Adrenal gland (tissue), 5 donors: Measurements from ENCODE around the gene POLR2J2.
"Not testable (repeated sequence)": the region's sequence is repeated elsewhere in the genome, so short reads cannot be mapped to it uniquely, and the experiment has no call there.

Experiments used
- POLR2A ChIP-seq, 2 donors: fragments of 450-650 bp; IDR thresholded peaks; one replicate each; pipeline ENCODE4 v1.6.1; 2017; ENCODE audit warnings: antibody characterized with exemption in 2 of 2, mild to moderate bottlenecking in 2 of 2, moderate library complexity in 1 of 2
- TF ChIP-seq, protein P1 (sequence below), 6 experiments: fragments of 450-650 bp in 4 of 6; fragments of 200-600 bp in 2 of 6; sonication (generic) in 1 of 6; IDR thresholded peaks; 1 replicate in 5 of 6; 2 replicates in 1 of 6; pipeline versions ENCODE4 v1.5.1 to v1.8.0; 2016 to 2021; ENCODE audit warnings: antibody characterized with exemption in 6 of 6, mild to moderate bottlenecking in 2 of 6, moderate library complexity in 1 of 6
- donor health status: DM: no; HTN: no; CAD: no.

DNA sequence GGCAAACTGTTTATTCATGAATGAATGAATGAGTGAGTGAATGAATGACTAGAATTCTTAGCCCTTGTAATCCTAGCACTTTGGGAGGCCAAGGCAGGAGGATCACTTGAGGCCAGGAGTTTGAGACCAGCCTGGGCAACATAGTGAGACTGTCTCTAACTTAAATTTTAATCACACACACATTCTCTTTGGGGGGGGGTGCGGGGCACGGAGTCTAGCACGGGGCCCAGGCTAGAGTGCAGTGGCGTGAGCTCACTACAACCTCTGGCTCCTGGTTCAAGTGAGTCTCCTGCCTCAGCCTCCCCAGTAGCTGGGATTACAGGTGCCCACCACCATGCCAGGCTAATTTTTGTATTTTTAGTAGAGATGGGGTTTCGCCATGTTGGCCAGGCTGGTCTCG lies 19.1 kb upstream of the POLR2J2 start:
- TF ChIP-seq POLR2A (IDR thresholded peaks at IDR 0.05): not testable (repeated sequence)
- TF ChIP-seq, protein P1, sequence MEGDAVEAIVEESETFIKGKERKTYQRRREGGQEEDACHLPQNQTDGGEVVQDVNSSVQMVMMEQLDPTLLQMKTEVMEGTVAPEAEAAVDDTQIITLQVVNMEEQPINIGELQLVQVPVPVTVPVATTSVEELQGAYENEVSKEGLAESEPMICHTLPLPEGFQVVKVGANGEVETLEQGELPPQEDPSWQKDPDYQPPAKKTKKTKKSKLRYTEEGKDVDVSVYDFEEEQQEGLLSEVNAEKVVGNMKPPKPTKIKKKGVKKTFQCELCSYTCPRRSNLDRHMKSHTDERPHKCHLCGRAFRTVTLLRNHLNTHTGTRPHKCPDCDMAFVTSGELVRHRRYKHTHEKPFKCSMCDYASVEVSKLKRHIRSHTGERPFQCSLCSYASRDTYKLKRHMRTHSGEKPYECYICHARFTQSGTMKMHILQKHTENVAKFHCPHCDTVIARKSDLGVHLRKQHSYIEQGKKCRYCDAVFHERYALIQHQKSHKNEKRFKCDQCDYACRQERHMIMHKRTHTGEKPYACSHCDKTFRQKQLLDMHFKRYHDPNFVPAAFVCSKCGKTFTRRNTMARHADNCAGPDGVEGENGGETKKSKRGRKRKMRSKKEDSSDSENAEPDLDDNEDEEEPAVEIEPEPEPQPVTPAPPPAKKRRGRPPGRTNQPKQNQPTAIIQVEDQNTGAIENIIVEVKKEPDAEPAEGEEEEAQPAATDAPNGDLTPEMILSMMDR (IDR thresholded peaks at IDR 0.05): not testable (repeated sequence)
